Measurements from ENCODE around the gene E2F8.

DNA sequence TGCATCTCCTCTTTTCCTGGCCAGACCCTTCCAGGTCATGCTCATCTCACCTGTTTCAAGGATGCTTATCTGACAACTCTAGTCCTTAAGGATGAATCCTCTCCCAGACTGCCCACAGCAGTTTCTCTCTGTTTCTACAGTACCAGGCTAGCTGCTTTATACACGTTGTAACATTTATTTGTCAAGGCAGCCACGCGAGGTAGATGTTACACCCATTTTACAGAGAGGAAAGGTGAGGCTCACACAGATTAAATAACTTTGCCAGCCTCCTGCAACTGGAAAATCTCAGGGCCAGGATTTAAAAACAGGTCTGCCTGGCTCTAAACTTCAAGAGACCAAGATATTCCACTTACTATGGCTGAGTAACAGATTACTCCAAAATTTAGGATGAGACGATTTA, 45.7 kb upstream of the E2F8 start:
- TF ChIP-seq, protein P1, sequence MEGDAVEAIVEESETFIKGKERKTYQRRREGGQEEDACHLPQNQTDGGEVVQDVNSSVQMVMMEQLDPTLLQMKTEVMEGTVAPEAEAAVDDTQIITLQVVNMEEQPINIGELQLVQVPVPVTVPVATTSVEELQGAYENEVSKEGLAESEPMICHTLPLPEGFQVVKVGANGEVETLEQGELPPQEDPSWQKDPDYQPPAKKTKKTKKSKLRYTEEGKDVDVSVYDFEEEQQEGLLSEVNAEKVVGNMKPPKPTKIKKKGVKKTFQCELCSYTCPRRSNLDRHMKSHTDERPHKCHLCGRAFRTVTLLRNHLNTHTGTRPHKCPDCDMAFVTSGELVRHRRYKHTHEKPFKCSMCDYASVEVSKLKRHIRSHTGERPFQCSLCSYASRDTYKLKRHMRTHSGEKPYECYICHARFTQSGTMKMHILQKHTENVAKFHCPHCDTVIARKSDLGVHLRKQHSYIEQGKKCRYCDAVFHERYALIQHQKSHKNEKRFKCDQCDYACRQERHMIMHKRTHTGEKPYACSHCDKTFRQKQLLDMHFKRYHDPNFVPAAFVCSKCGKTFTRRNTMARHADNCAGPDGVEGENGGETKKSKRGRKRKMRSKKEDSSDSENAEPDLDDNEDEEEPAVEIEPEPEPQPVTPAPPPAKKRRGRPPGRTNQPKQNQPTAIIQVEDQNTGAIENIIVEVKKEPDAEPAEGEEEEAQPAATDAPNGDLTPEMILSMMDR (IDR thresholded peaks at IDR 0.05) = no peak
- no peak for TF ChIP-seq POLR2A (IDR thresholded peaks at IDR 0.05; ENCODE audit: low read depth)

Data from esophagus muscularis mucosa (tissue), 3 donors.